ENCODE results near the gene ATP2A2.

ATP2A2 gene

GRCh38 chr12:110340706-110341105, 59.7 kb downstream of the ATP2A2 start:
- no peaks in the 10 kb centered on the region for H3K27me3 ChIP-seq (ENCODE audit: insufficient read depth, low read length)
- H3K4me3 ChIP-seq (ENCODE audit: low read depth, low read length) = no peak overlapping the region
- H3K36me3 ChIP-seq (ENCODE audit: insufficient read depth, low read length) = peaks cover 67% of the 10 kb centered on the region
- H3K4me1 ChIP-seq (ENCODE audit: control insufficient read depth, insufficient read depth, low read length, unreplicated experiment) = peaks cover 4% of the 10 kb centered on the region
- H3K27ac ChIP-seq (ENCODE audit: low read depth, low read length) = no peak overlapping the region
- no peak overlapping the region for H2AFZ ChIP-seq (ENCODE audit: low read length, unreplicated experiment)
- no peaks in the 10 kb centered on the region for H3K79me2 ChIP-seq (ENCODE audit: control insufficient read depth, insufficient read depth, low read length, unreplicated experiment)

- Histone ChIP-seq H3K27me3 (ENCODE audit: insufficient read depth, low read length) (no peaks in the 10 kb centered on the region), H2AFZ (ENCODE audit: low read length, unreplicated experiment) (no peak overlapping the region), H3K79me2 (ENCODE audit: control insufficient read depth, insufficient read depth, low read length, unreplicated experiment) (no peaks in the 10 kb centered on the region), H3K4me3 (ENCODE audit: low read depth, low read length) (no peak overlapping the region), H3K4me1 (ENCODE audit: control insufficient read depth, insufficient read depth, low read length, unreplicated experiment) (peaks cover 4% of the 10 kb centered on the region), H3K27ac (ENCODE audit: low read depth, low read length) (no peak overlapping the region), H3K36me3 (ENCODE audit: insufficient read depth, low read length) (peaks cover 73% of the 10 kb centered on the region)
Measured at GRCh38 chr12:110342157-110342556, 61.1 kb downstream of the ATP2A2 start.

- H3K79me2 ChIP-seq (ENCODE audit: control insufficient read depth, insufficient read depth, low read length, unreplicated experiment) = no peaks in the 10 kb centered on the region
Measured at GRCh38 chr12:110343114-110343513, 62.1 kb downstream of the ATP2A2 start.

DNA sequence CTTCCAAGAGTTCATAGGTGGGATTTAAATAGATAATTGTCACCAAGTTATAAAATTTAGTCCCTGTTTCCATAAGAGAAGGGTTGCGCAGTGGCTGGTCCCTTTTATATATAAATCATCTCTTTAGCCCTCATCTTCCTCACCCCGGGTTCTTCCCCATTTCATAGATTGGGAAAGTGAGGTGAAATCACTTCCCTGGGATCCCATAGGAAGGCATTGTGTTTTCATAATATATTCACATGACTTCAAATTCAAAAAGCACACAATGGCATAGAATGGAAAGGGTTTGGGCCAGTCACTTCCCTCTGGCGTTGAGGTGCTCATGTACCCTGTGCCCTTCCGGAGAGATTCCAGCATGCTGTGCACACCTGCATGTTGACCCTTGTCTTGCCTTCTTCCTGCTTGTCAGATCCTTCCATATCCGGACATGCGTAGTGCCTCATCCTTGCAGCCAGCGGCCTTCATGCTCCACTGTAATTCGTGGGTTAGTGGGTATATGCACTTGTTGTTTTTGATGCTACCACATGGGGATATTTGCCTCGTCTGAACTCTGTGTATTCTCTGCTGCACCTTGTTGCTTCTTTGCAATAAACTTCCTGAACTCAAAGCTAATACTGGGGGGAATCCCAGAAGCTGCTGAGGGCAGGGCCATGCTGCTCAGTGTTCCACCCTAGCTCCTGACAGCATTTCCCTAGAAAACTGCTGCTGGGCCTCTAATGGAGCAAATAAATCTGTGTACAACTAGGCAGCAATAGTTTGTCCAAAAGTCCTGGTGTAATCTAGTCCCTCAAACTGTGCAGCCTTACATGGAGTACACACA, 62.9 kb downstream of the ATP2A2 start:
- peaks cover 80% of the 10 kb centered on the region for H3K36me3 ChIP-seq (ENCODE audit: insufficient read depth, low read length)
- H3K4me3 ChIP-seq (ENCODE audit: low read depth, low read length) = no peak overlapping the region
- H3K27ac ChIP-seq (ENCODE audit: low read depth, low read length) = no peak overlapping the region
- H3K4me1 ChIP-seq (ENCODE audit: control insufficient read depth, insufficient read depth, low read length, unreplicated experiment) = peaks cover 4% of the 10 kb centered on the region
- no peaks in the 10 kb centered on the region for H3K79me2 ChIP-seq (ENCODE audit: control insufficient read depth, insufficient read depth, low read length, unreplicated experiment)
- H2AFZ ChIP-seq (ENCODE audit: low read length, unreplicated experiment) = no peak overlapping the region
- H3K27me3 ChIP-seq (ENCODE audit: insufficient read depth, low read length) = no peaks in the 10 kb centered on the region

More at GRCh38 chr12:110343114-110343513, 62.1 kb downstream of the ATP2A2 start:
- Histone ChIP-seq H3K4me3 (ENCODE audit: low read depth, low read length) (no peak overlapping the region), H3K27ac (ENCODE audit: low read depth, low read length) (no peak overlapping the region), H3K36me3 (ENCODE audit: insufficient read depth, low read length) (peaks cover 80% of the 10 kb centered on the region), H2AFZ (ENCODE audit: low read length, unreplicated experiment) (no peak overlapping the region), H3K4me1 (ENCODE audit: control insufficient read depth, insufficient read depth, low read length, unreplicated experiment) (peaks cover 4% of the 10 kb centered on the region), H3K27me3 (ENCODE audit: insufficient read depth, low read length) (no peaks in the 10 kb centered on the region)

DNA sequence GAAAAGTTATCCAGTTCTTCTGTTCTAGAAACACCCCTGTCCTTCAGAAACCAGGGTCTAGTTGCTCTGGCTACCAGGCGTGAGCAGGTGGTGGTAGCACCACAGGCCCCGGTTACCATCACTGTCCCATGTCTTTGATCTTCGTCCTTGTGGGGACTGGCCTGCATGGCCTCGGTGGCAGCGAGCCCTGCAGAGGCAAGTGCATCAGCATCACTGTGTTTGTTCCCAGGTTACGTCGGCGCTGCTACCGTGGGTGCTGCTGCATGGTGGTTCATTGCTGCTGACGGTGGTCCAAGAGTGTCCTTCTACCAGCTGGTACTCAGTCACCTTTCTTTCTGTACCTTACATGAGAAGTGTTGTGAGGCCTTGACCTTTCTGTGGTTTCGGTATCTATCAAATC, 63.6 kb downstream of the ATP2A2 start:
- peaks cover 4% of the 10 kb centered on the region for H3K4me1 ChIP-seq (ENCODE audit: control insufficient read depth, insufficient read depth, low read length, unreplicated experiment)
- H2AFZ ChIP-seq (ENCODE audit: low read length, unreplicated experiment) = no peak overlapping the region
- H3K27ac ChIP-seq (ENCODE audit: low read depth, low read length) = no peak overlapping the region
- no peaks in the 10 kb centered on the region for H3K27me3 ChIP-seq (ENCODE audit: insufficient read depth, low read length)
- H3K4me3 ChIP-seq (ENCODE audit: low read depth, low read length) = no peak overlapping the region
- no peaks in the 10 kb centered on the region for H3K79me2 ChIP-seq (ENCODE audit: control insufficient read depth, insufficient read depth, low read length, unreplicated experiment)
- peaks cover 78% of the 10 kb centered on the region for H3K36me3 ChIP-seq (ENCODE audit: insufficient read depth, low read length)

GRCh38 chr12:110345176-110345661, 64.2 kb downstream of the ATP2A2 start:
- H3K27ac ChIP-seq (ENCODE audit: low read depth, low read length) = no peak overlapping the region
- peaks cover 75% of the 10 kb centered on the region for H3K36me3 ChIP-seq (ENCODE audit: insufficient read depth, low read length)
- no peak overlapping the region for H2AFZ ChIP-seq (ENCODE audit: low read length, unreplicated experiment)
- no peaks in the 10 kb centered on the region for H3K4me1 ChIP-seq (ENCODE audit: control insufficient read depth, insufficient read depth, low read length, unreplicated experiment)
- no peaks in the 10 kb centered on the region for H3K79me2 ChIP-seq (ENCODE audit: control insufficient read depth, insufficient read depth, low read length, unreplicated experiment)
- no peak overlapping the region for H3K4me3 ChIP-seq (ENCODE audit: low read depth, low read length)
- no peaks in the 10 kb centered on the region for H3K27me3 ChIP-seq (ENCODE audit: insufficient read depth, low read length)

- Histone ChIP-seq H3K27ac (ENCODE audit: low read depth, low read length) (no peak overlapping the region), H3K79me2 (ENCODE audit: control insufficient read depth, insufficient read depth, low read length, unreplicated experiment) (no peaks in the 10 kb centered on the region), H3K36me3 (ENCODE audit: insufficient read depth, low read length) (peaks cover 79% of the 10 kb centered on the region), H3K27me3 (ENCODE audit: insufficient read depth, low read length) (no peaks in the 10 kb centered on the region), H2AFZ (ENCODE audit: low read length, unreplicated experiment) (no peak overlapping the region), H3K4me3 (ENCODE audit: low read depth, low read length) (no peak overlapping the region), H3K4me1 (ENCODE audit: control insufficient read depth, insufficient read depth, low read length, unreplicated experiment) (no peaks in the 10 kb centered on the region)
Measured at GRCh38 chr12:110345963-110346362, 64.9 kb downstream of the ATP2A2 start.

DNA sequence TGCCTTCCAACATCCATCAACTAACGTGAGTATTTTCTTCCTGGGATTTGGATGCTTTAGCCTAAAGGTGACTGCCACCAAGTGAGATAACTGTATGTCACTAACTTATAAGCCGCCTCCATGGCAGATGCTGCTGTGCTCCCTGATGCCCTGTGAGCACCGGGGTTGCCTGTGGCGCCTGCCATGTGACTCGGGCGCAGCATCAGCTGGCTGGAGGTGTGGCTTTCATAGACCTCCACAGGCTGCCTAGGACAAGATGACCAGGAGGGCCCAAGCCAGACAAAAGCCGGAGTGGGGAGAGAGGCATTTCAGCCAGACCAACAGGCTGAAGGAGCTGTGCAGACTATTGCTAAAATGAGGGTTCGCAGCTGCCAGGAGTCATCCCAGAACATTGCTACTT, 66.7 kb downstream of the ATP2A2 start:
- Histone ChIP-seq H3K27me3 (ENCODE audit: insufficient read depth, low read length) (no peaks in the 10 kb centered on the region), H3K79me2 (ENCODE audit: control insufficient read depth, insufficient read depth, low read length, unreplicated experiment) (no peaks in the 10 kb centered on the region), H3K27ac (ENCODE audit: low read depth, low read length) (no peak overlapping the region), H3K4me3 (ENCODE audit: low read depth, low read length) (no peak overlapping the region), H3K4me1 (ENCODE audit: control insufficient read depth, insufficient read depth, low read length, unreplicated experiment) (no peaks in the 10 kb centered on the region), H2AFZ (ENCODE audit: low read length, unreplicated experiment) (no peak overlapping the region), H3K36me3 (ENCODE audit: insufficient read depth, low read length) (peaks cover 69% of the 10 kb centered on the region)

DNA sequence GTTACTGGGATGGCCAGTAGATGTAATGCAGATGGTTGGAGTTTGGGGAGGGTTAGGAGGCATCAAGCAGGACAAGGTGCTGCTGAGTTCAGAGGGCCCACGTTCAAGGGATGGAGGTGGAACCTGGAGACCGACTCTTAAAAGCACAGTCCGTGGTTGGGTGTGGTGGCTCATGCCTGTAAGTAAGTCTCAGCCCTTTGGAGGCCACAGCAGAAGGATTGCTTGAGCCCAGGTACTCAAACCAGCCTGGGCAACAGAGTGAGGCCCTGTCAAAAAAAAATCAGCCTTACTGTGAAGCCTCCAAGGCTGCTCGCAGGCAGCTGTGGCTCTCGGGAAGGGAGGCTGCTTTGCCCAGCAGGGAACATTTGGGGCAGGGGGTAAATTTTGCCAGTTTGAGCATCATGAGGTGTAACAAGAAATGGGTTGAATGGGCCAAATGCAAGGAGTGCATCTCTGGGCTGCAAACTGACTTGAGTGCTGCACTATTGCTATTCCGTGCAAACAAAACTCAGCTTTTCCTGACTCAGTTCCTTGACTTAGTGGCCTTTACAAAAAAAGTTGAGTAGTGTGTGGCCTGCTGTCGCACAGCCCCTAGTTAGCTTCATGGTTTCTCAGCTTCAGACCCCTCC, 67.5 kb downstream of the ATP2A2 start:
- H3K27ac ChIP-seq (ENCODE audit: low read depth, low read length) = no peak overlapping the region
- peaks cover 61% of the 10 kb centered on the region; the same call in 1 of the 2 replicates for H3K36me3 ChIP-seq (ENCODE audit: insufficient read depth, low read length)
- no peak overlapping the region for H3K4me3 ChIP-seq (ENCODE audit: low read depth, low read length)
- no peaks in the 10 kb centered on the region for H3K79me2 ChIP-seq (ENCODE audit: control insufficient read depth, insufficient read depth, low read length, unreplicated experiment)
- no peak overlapping the region for H2AFZ ChIP-seq (ENCODE audit: low read length, unreplicated experiment)
- H3K4me1 ChIP-seq (ENCODE audit: control insufficient read depth, insufficient read depth, low read length, unreplicated experiment) = no peaks in the 10 kb centered on the region
- no peaks in the 10 kb centered on the region for H3K27me3 ChIP-seq (ENCODE audit: insufficient read depth, low read length)

GRCh38 chr12:110349096-110349495, 68.0 kb downstream of the ATP2A2 start:
- Histone ChIP-seq H3K27me3 (ENCODE audit: insufficient read depth, low read length) (no peaks in the 10 kb centered on the region), H3K36me3 (ENCODE audit: insufficient read depth, low read length) (peaks cover 56% of the 10 kb centered on the region; the same call in 1 of the 2 replicates), H3K4me1 (ENCODE audit: control insufficient read depth, insufficient read depth, low read length, unreplicated experiment) (no peaks in the 10 kb centered on the region), H3K4me3 (ENCODE audit: low read depth, low read length) (no peak overlapping the region), H3K79me2 (ENCODE audit: control insufficient read depth, insufficient read depth, low read length, unreplicated experiment) (no peaks in the 10 kb centered on the region), H2AFZ (ENCODE audit: low read length, unreplicated experiment) (no peak overlapping the region), H3K27ac (ENCODE audit: low read depth, low read length) (no peak overlapping the region)
